ENCODE measurements around the gene CCDC195.

CCDC195 gene

DNA sequence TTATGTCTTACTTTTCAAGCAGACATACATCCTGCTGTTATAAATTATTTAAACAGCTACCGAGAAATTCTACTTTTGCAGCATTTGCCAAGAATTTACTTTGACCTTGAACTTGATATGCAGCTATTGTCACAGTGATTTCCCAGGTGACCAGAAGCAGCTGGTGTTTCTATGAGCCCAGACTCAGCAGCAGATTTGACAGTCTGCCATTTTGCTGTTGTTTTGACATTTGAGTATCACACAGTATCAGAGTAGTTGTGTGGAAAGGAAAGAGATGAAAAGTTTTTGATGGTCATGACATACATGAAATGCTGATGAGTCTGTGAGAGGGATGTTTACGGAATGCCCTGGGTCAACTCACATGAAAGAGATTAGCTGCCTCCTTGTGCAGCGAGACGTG lies 6.6 kb upstream of the CCDC195 start:
- no peak overlapping the region for H3K4me3 ChIP-seq (replicated peaks in 1 of 2; ENCODE audit: low read depth in 2 of 2, low read length in 2 of 2)
- TF ChIP-seq, protein P1, sequence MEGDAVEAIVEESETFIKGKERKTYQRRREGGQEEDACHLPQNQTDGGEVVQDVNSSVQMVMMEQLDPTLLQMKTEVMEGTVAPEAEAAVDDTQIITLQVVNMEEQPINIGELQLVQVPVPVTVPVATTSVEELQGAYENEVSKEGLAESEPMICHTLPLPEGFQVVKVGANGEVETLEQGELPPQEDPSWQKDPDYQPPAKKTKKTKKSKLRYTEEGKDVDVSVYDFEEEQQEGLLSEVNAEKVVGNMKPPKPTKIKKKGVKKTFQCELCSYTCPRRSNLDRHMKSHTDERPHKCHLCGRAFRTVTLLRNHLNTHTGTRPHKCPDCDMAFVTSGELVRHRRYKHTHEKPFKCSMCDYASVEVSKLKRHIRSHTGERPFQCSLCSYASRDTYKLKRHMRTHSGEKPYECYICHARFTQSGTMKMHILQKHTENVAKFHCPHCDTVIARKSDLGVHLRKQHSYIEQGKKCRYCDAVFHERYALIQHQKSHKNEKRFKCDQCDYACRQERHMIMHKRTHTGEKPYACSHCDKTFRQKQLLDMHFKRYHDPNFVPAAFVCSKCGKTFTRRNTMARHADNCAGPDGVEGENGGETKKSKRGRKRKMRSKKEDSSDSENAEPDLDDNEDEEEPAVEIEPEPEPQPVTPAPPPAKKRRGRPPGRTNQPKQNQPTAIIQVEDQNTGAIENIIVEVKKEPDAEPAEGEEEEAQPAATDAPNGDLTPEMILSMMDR (IDR thresholded peaks at IDR 0.05; ENCODE audit: low read depth, low read length) = no peak
- no peak for DNase-seq (ENCODE audit: low read depth in 2 of 2)

GRCh38 chr2:224722250-224722649 lies 6.1 kb upstream of the CCDC195 start:
- H3K4me3 ChIP-seq (replicated peaks in 1 of 2; ENCODE audit: low read depth in 2 of 2, low read length in 2 of 2) = no peak overlapping the region
- peak; percentile 2 to 17 for DNase-seq (ENCODE audit: low read depth in 2 of 2)
- TF ChIP-seq, protein P1 (IDR thresholded peaks at IDR 0.05; ENCODE audit: low read depth, low read length) = no peak

- TF ChIP-seq, protein P1 (IDR thresholded peaks at IDR 0.05; ENCODE audit: low read depth, low read length) = no peak
- H3K4me3 ChIP-seq (replicated peaks in 1 of 2; ENCODE audit: low read depth in 2 of 2, low read length in 2 of 2) = no peak overlapping the region
- no peak for DNase-seq (ENCODE audit: low read depth in 2 of 2)
These were observed 756 bp upstream of the CCDC195 start for GRCh38 chr2:224716921-224717320.

DNA sequence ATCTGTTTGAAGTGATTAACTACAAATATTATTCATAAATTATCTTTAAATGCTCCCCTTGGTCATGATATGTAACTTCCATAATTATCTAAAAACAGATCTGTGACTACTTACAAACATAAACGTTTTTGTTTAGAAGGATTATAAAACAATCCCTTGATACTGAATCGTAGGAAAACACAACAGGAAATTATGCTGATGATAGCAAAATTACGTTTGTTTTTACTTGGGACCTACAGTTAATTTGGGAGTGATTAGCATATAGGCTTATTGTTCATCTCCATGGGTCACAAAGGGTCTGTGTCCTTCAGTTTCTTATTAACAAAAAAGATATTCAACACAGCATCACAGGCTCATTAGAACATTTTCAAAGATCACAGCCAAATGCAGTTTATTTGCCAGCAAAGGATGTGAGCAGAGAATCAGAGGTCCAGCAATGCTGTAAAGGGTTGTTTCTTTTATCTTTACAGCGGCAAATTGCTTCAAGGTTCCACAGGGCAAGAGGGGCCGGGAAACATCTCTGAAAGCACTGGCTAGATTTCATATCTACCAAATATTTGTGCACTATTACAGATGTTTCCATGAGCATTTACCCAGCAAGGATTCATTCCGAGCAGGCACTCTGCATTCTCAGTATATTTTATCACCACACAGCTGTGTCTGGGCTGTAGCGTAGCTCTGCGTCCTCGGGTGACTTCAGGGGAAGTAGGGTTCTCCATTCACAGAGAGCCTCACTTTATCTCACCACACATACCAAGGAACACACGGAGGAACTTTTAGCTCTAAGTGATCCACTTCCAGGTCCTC lies 4.1 kb downstream of the CCDC195 start:
- TF ChIP-seq, protein P1 (IDR thresholded peaks at IDR 0.05; ENCODE audit: low read depth, low read length) = no peak
- no peak overlapping the region for H3K4me3 ChIP-seq (replicated peaks in 1 of 2; ENCODE audit: low read depth in 2 of 2, low read length in 2 of 2)
- peak; percentile 24 to 37 for DNase-seq (ENCODE audit: low read depth in 2 of 2)

- no peak overlapping the region for H3K4me3 ChIP-seq (replicated peaks in 1 of 2; ENCODE audit: low read depth in 2 of 2, low read length in 2 of 2)
- DNase-seq (ENCODE audit: low read depth in 2 of 2) = no peak
- TF ChIP-seq, protein P1 (IDR thresholded peaks at IDR 0.05; ENCODE audit: low read depth, low read length) = no peak
These were observed 4.8 kb downstream of the CCDC195 start for GRCh38 chr2:224711381-224711780.

GRCh38 chr2:224709301-224709700 lies 6.9 kb downstream of the CCDC195 start:
- TF ChIP-seq, protein P1 (IDR thresholded peaks at IDR 0.05; ENCODE audit: low read depth, low read length) = no peak
- no peak overlapping the region for H3K4me3 ChIP-seq (replicated peaks in 1 of 2; ENCODE audit: low read depth in 2 of 2, low read length in 2 of 2)
- no peak for DNase-seq (ENCODE audit: low read depth in 2 of 2)

Measured in cardiac fibroblast (primary cell).